Uterus (tissue), 2 donors: Measurements from ENCODE around the gene OR51B4.

Source experiments
- POLR2A ChIP-seq, 2 donors: fragments of 450-650 bp; IDR thresholded peaks; one replicate each; pipeline ENCODE4 v1.6.1; 2016; ENCODE audit warnings: antibody characterized with exemption in 2 of 2, mild to moderate bottlenecking in 1 of 2, moderate library complexity in 1 of 2
- TF ChIP-seq, protein P1 (sequence below), 4 experiments: fragments of 200-600 bp in 2 of 4; fragments of 450-650 bp in 2 of 4; sonication (generic) in 2 of 4; IDR thresholded peaks; one replicate each; pipeline ENCODE4 v1.5.1; 2016 to 2019; ENCODE audit warnings: antibody characterized with exemption in 4 of 4, mild to moderate bottlenecking in 2 of 4, moderate library complexity in 1 of 4

DNA sequence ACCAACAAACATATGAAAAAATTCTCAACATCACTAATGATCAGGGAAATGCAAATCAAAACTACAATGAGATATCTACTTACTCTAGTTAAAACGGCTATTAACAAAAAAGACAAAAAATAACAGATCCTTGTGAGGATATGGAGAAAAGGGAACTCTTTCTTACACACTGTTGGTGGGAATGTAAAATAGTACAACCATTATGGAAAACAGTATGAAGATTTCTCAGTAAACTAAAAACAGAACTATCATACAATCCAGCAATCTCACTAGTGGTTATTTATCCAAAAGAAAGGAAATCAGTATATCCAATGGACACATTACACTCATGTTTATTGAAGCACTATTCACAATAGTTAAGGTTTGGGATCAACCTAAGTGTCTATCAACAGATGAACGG is 35.9 kb downstream of the OR51B4 start:
- TF ChIP-seq, protein P1, sequence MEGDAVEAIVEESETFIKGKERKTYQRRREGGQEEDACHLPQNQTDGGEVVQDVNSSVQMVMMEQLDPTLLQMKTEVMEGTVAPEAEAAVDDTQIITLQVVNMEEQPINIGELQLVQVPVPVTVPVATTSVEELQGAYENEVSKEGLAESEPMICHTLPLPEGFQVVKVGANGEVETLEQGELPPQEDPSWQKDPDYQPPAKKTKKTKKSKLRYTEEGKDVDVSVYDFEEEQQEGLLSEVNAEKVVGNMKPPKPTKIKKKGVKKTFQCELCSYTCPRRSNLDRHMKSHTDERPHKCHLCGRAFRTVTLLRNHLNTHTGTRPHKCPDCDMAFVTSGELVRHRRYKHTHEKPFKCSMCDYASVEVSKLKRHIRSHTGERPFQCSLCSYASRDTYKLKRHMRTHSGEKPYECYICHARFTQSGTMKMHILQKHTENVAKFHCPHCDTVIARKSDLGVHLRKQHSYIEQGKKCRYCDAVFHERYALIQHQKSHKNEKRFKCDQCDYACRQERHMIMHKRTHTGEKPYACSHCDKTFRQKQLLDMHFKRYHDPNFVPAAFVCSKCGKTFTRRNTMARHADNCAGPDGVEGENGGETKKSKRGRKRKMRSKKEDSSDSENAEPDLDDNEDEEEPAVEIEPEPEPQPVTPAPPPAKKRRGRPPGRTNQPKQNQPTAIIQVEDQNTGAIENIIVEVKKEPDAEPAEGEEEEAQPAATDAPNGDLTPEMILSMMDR (IDR thresholded peaks at IDR 0.05): no peak
- no peak for TF ChIP-seq POLR2A (IDR thresholded peaks at IDR 0.05)
